Anterior cingulate cortex (tissue), 58 donors: Measurements from ENCODE around the gene MAML2.
"Not testable (repeated sequence)": the region's sequence is repeated elsewhere in the genome, so short reads cannot be mapped to it uniquely, and the experiment has no call there.

Experiments used
- DNase-seq, 58 donors: peaks; one replicate each; lab custom pipeline; 2025; lab: John Stamatoyannopoulos, UW

Gene MAML2

GRCh38 chr11:96275801-96276594 lies 67.0 kb downstream of the MAML2 start:
- DNase-seq, result no peak

DNA sequence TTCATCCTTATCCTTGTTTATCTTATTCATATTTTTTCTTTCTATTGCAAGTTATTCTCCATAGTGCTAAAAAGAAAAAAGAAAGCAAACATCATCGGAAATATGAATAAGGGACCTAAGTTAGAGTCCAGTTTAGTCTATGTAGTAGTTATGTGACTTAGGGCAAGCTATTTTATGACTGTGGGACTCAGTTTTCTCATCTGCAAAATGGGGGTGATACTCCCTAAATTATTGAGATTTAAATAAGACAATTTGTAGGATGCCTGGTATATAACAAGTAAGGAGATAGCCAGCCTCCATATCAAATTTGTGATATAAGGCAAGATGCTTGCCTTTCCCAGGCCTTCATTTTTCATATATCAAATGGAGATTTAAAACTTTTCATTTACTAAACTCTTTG lies 69.5 kb downstream of the MAML2 start:
- no peak for DNase-seq

GRCh38 chr11:96272529-96273222 lies 70.3 kb downstream of the MAML2 start:
- DNase-seq, result no peak

GRCh38 chr11:96271777-96272176 lies 71.2 kb downstream of the MAML2 start:
- no peak for DNase-seq

DNA sequence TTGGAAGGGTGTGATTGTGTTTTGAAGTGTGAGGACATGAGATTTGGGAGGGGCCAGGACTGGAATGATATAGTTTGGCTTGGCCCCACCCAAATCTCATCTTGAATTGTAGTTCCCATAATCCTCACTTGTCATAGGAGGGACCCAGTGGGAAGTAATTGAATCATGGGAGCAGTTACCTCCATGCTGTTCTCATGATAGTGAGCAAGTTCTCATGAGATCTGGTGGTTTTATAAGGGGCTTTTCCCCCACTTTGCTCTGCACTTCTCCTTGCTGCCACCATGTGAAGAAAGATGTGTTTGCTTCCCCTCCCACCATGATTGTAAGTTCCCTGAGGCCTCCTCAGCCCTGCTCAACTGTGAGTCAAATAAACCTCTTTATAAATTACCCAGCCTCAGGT lies 71.6 kb downstream of the MAML2 start:
- not testable (repeated sequence) for DNase-seq

DNA sequence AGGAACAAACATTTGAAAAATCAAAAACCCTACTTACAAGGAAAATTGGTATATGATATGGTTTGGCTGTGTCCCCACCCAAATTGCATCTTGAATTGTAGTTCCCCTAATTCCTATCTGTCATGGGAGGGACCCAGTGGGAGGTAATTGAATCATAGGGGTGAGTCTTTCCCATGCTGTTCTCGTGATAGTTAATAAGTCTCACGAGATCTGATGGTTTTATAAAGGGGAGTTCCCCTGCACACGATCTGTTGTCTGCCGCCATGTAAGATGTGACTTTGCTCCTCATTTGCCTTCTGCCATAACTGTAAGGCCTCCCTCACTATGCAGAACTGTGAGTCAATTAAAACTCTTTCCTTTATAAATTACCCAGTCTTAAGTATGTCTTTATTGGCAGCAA lies 74.5 kb downstream of the MAML2 start:
- DNase-seq, result not testable (repeated sequence)

DNA sequence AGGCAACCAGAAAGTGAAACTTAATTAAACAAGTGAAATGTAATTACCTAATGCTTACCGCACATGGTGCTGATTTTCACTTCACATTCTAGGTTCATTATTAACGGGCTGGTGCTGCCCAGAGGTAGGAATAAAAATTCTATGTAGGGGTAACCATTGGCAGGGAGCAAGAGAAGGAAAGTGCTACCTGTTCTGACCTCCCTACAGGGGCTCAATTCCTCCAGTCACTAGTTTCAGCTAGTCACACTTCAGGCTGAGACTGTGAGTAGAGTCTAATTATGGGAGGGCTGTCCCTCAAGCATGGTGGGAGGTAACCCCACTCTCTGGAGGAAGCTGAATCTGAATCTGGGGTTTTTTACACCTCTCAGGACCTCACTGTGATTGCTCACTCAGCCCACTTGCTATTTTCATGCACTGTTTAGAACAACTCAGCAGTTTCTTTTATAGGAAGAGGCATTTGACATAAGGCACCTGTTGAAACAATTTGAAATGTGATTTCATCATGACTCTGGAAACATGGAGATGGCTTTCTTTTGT lies 75.4 kb downstream of the MAML2 start:
- no peak for DNase-seq

GRCh38 chr11:96267001-96267495 lies 75.9 kb downstream of the MAML2 start:
- DNase-seq, result peak in 1 of 58 donors; percentile 5

DNA sequence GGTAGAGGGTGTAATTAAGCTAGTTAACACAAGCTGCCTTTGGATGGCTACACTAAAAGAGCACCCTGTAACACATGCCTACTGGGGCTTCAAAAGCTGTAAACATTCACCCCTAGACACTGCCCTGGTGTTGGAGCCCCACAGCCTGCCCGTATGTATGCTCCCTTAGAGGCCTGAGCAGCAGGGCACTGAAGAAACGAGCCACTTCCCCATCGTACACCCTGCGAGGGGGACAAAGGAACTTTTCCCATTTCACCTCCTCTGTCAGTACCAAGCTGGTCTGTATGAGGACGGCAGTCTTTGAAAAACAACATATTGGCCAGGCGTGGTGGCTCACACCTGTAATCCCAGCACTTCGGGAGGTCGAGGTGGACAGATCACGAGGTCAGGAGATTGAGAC lies 77.0 kb downstream of the MAML2 start:
- no peak for DNase-seq

DNA sequence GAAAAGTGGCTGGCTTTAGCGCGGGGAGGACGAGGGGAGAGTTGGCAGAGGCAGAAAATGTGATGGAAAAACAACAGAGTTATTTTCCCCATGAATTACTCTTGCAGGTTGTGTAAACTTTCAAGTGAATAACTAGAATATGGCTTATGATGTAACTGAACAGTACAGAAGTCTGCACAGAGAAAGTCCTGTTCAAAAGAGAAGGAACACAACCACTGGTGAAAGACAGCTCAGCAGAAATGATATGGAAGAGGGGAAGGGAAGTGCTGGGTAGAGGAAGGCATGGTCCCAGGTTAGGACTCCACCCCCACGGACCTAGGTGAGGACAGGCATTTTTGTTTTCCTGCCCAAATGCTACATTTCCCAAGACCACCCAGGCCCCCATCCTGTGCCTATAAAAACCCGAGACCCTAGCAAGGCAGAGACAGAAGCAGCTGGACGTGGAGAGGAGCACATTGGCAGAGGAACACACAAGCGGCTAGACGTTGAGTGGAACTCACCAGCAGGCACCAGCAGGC lies 77.7 kb downstream of the MAML2 start:
- DNase-seq, result no peak

DNA sequence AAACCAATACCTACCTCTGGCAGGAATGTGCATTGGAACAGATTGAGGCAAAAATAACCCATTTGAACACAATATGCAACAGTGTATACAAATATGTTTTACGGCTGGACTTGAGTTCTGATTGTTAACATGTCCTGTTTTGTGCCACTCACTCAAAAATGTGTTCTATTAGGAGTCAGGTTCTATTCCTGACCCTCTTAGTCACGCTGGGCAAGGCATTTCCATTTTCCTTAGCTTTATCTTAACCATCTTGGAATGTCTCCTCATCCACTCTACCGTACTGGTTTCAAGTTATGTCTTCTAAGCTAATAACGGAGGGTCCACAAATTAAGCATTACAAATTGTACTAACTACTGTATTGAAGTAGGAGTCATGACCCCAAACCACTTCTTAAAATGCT lies 78.6 kb downstream of the MAML2 start:
- no peak for DNase-seq

DNA sequence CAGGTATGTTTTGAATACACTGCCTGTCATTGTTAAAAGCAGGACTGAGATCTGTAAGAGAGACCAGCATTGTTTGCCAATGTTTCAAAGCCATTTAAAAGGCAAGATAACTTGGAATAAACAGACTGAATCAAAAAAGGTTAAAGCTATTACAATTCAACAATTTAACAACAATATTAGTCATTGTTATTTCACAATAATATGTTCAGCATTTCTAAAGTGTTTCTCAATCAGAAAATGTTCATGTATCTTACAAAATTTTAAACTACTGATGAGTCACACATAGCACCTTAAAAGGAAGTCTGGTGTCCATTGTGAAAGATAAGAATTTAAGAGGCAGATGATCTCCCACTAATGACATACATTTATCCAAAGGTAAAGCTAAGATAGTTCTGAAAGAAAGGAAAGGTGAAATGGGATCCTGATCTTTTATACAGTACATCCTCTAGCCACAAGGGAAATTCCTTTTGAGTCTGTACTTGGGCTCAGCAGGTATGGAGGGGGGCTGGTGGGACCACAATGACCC lies 79.7 kb downstream of the MAML2 start:
- DNase-seq, result no peak

DNA sequence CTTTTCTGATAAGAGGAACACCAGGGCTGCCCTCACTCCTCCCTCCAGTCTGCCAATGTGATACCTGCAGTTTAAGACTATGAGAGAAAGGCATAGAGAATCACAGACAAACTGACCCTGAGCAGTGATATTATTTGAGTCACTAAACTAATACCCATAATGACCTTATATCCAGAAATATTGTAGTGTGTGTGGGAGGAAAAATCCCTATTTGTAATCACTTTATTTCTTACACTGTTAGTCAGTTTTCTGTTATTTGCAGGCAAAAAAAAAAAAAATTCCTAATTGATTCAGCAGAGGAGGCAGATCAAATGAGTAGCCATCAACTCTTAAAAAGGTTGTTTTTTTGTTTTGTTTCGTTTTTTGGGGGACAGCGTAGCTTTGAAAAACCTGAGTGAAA lies 82.5 kb downstream of the MAML2 start:
- no peak for DNase-seq

DNA sequence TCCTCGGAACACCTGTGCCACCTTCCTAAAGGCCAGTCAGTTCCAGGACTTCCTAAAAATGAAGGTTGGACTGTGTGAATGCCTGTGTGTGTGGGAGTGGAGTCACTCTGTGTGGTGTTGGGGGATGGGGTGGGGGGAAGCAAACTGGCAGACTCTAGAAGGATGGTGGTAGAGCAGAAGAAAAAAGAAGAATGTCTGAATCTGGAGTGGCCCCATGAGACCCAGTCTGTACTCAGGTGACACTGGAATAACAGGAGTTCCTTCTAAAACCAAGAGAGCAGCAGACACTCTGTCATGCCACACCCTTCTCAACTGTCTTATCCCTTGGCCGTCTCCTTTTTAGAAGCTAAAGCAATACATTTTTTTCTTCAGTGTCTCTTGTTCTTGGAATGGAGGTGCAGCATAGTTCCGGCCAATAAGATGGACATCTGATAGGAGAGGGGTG lies 82.9 kb downstream of the MAML2 start:
- no peak for DNase-seq

GRCh38 chr11:96259134-96259830 lies 83.7 kb downstream of the MAML2 start:
- no peak for DNase-seq

DNA sequence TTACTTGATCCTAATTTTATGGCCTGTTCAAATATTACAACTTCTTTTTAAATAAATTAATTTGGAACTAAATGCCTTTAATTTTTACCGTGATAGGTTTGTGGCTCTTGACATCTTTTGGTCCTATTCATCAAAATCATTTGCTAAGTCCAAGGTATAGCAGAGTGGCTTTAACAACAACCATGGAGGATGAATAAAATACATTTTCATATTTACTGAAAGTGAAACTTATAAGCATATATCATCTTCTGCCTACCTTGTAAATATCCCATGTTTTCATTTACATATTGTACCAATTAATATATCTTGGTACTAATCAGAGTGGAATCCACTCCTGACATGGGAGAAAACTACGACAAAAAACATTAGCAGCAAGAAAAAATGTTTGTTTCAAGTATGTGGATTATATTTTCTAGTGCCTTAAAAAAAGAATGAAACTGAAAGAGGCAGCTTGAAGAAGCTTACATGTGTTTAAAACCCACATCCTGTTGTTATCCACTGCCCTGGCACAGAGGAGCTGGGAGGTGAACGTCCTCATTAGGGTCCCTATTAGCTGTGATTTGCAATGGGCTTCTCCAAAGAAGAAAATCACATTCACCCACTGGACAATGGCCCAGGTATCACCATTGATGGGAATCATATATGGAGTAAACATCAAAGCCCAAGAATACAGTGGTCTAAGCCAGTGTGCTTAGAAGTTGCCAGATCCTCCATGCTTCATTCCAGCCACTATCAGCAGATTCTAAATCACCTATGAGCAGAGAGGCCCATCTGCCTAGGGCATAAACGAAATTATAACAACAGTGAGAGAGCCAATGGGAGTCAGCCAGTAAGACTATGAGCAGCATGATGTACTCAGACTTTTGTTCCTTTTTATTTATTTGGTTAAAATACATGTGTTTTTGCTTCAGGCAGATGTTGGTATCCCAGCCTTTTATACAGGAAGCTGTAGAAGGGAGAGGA lies 84.7 kb downstream of the MAML2 start:
- DNase-seq, result no peak

GRCh38 chr11:96257036-96257435 lies 86.0 kb downstream of the MAML2 start:
- DNase-seq, result no peak

DNA sequence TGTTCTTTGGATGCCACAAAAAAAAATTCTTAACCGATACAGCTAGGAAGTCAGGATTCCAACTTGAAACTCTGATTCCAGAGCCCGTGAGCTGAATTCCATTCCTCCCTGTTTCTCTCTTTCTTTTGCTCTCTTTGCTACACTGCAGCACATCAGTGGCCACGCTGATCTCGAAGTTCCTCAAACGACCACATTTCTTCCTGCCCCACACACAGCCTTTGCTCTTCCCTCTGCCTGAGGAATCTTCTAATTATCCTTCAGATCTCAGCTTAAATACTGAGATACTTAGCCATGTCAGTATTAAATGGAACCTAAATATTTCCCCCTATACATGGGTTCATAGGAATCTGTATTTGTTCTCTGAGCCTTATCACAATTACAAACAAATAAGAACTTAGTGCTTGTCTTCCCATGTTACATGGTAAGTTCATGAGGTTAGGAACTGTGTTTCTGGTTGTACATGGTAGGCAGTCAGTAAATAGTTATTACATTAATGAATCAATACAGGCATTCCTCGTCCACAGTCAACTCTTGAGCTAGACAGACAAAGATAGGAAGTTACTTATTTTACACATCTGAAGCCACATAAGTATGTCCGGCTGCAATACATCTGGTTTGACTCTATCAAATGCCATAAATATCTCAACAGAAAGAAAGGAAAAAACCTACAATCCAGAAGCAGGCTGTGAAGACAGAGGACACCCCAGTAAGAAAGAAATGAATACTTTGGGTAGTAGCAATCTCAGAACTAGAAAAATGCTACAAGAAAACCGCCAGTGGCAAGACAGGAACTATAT lies 86.6 kb downstream of the MAML2 start:
- no peak for DNase-seq
